Heart left ventricle (tissue), 16 donors: ENCODE data around the gene RHOT1. TPM values are rescaled to one million over a fixed set of nuclear protein-coding genes. Genes with fewer than 3 reads are reported as not detected.
"Not testable (repeated sequence)": the region's sequence is repeated elsewhere in the genome, so short reads cannot be mapped to it uniquely, and the experiment has no call there.

ENCODE experiments used
- ATAC-seq, 4 donors: fragments of 200-7000 bp; cut with Tn5 transposase; one replicate each; pipeline ENCODE4 v1.9.1; 2020 to 2022; ENCODE audit warnings: moderate library complexity in 4 of 4, mild to moderate bottlenecking in 3 of 4, moderate number of reproducible peaks in 1 of 4
- DNase-seq, 5 donors: peaks; one replicate each; pipeline ENCODE4 v3.0.0-alpha.2; 2020
- H3K27ac ChIP-seq, 12 donors: fragments of 200-600 bp; sonication (generic) in 4 of 12; one replicate each; pipeline versions ENCODE4 v1.5.0 to v1.8.0; 2016 to 2022; ENCODE audit warnings: mild to moderate bottlenecking in 2 of 12
- H3K27me3 ChIP-seq, 9 donors: fragments of 200-600 bp; sonication (generic) in 2 of 9; one replicate each; pipeline versions ENCODE4 v1.5.1 to v1.8.0; 2016 to 2022; ENCODE audit warnings: mild to moderate bottlenecking in 3 of 9
- H3K36me3 ChIP-seq, 9 donors: fragments of 200-600 bp; sonication (generic) in 2 of 9; one replicate each; pipeline versions ENCODE4 v1.5.0 to v1.8.0; 2018 to 2022; ENCODE audit warnings: mild to moderate bottlenecking in 2 of 9
- H3K4me1 ChIP-seq, 12 donors: fragments of 200-600 bp; sonication (generic) in 4 of 12; one replicate each; pipeline versions ENCODE4 v1.5.0 to v1.8.0; 2016 to 2022; ENCODE audit warnings: mild to moderate bottlenecking in 3 of 12
- H3K4me3 ChIP-seq, 12 donors: fragments of 200-600 bp; sonication (generic) in 4 of 12; one replicate each; pipeline versions ENCODE4 v1.5.0 to v1.8.0; 2017 to 2022; ENCODE audit warnings: mild to moderate bottlenecking in 9 of 12, moderate library complexity in 4 of 12
- H3K9me3 ChIP-seq, 12 donors: fragments of 200-600 bp; sonication (generic) in 4 of 12; one replicate each; pipeline versions ENCODE4 v1.5.0 to v1.8.0; 2016 to 2022; ENCODE audit warnings: mild to moderate bottlenecking in 1 of 12
- CTCF ChIP-seq, 12 donors: fragments of 200-600 bp; sonication (generic) in 4 of 12; IDR thresholded peaks; one replicate each; pipeline versions ENCODE4 v1.5.0 to v1.8.0; 2018 to 2022; ENCODE audit warnings: antibody characterized with exemption in 12 of 12, mild to moderate bottlenecking in 5 of 12
- POLR2A ChIP-seq, 2 donors: fragments of 450-650 bp; IDR thresholded peaks; one replicate each; pipeline ENCODE4 v1.6.1; 2017; ENCODE audit warnings: antibody characterized with exemption in 2 of 2, mild to moderate bottlenecking in 2 of 2, moderate library complexity in 2 of 2
- WGBS, 4 donors: extraction: QIAGEN DNeasy Blood & Tissue Kit in 2 of 4; methylation state at CpG; one replicate each; pipeline versions ENCODE4 v1.1.5 to v1.1.7; 2013 to 2018; 5-methylcytosine and 5-hydroxymethylcytosine counted together
- intact Hi-C, 10 donors: fragments of 100-400 bp; cut with DNase I; formaldehyde crosslinking; loops; one replicate each; pipeline versions ENCODE4 v1.11.1 to v1.14.2; 2022
- long read RNA-seq, 3 donors: library from polyadenylated mRNA; unstranded; transcript quantifications; one replicate each; pipeline ENCODE4 v2.0.0, GENCODE V29; 2020 to 2021
- polyA plus RNA-seq, 2 donors: library from polyadenylated mRNA; stranded (reverse); fragments of 200-250 nt; gene quantifications; one replicate each; pipeline ENCODE4 v1.2.3, GENCODE V29; 2013
- total RNA-seq, 9 donors: library from RNA; depleted of rRNA in 2 of 9; stranded (reverse); fragments of >200 nt in 2 of 9; fragmentation: NEBNext Ultra II Directional in 3 of 9; extraction: Animal tissue kit (Norgen Biotek cat#: 25700) in 3 of 9; gene quantifications; one replicate each; pipeline versions ENCODE4 v1.1.0 to v1.2.4, GENCODE V29; 2016 to 2023
- donor health status: ischemic (EF 13 %, LVEDD 7.1; RV severe dilation, severe dysfunction).
- donor health status: healthy with polysubstance abuse.
- donor health status: DM: no; HTN: yes; CAD: no.
- donor health status: DM: no; HTN: no; CAD: no.
- donor health status: ischemic (EF 25% LVEDD 6.9; RV normal size, moderate dysfunction).
- donor health status: ischemic (EF 25% LVEDD 5.7; RV mildly dilated, moderate dysfunction).
- donor health status: healthy.
- donor health status: DM: yes; HTN: yes; CAD: no.
- donor health status: ischemic (EF 35%, LVEDD 5.7; RV mildly dilated, moderate dysfunction).
- donor health status: nonischemic (EF 11% LVEDD 7.7; RV severe dilation, severe dysfunction).
- donor health status: DM: yes; HTN: yes; CAD: no.
- donor health status: PGD.
- donor health status: ischemic (EF 29% LVEDD 5.4; RV normal size, mild dysfunction).
- donor health status: nonischemic (EF 23%, LVEDD 6.1; RV moderate dilation, normal function).

Gene RHOT1
- 10 to 100 TPM; 41.5 to 76.8 (median 54.4) TPM for total RNA-seq
- 10 to 100 TPM; 43.5 to 53.5 TPM for polyA plus RNA-seq
- long read RNA-seq, donor 1, transcript RHOT1-201 (19 exons, 3,133 nt), result major isoform, 6 of 50 reads
- long read RNA-seq, donor 1, transcript RHOT1-205 (20 exons, 2,516 nt), result major isoform, 6 of 50 reads
- long read RNA-seq, donor 1, partial matches to known transcripts, result 24 of 50 reads
- long read RNA-seq, donor 1, other reads (novel, unspliced or antisense), result 13 of 50 reads
- long read RNA-seq, donor 2, transcript RHOT1-205 (20 exons, 2,516 nt), result major isoform, 23 of 118 reads
- long read RNA-seq, donor 2, transcript RHOT1-201 (19 exons, 3,133 nt), result minor isoform, 17 of 118 reads
- long read RNA-seq, donor 2, partial matches to known transcripts, result 59 of 118 reads
- long read RNA-seq, donor 2, other reads (novel, unspliced or antisense), result 15 of 118 reads
- long read RNA-seq, donor 3, transcript RHOT1-201 (19 exons, 3,133 nt), result minor isoform, 9 of 47 reads
- long read RNA-seq, donor 3, transcript RHOT1-205 (20 exons, 2,516 nt), result major isoform, 10 of 47 reads
- long read RNA-seq, donor 3, partial matches to known transcripts, result 18 of 47 reads
- long read RNA-seq, donor 3, other reads (novel, unspliced or antisense), result 7 of 47 reads

DNA sequence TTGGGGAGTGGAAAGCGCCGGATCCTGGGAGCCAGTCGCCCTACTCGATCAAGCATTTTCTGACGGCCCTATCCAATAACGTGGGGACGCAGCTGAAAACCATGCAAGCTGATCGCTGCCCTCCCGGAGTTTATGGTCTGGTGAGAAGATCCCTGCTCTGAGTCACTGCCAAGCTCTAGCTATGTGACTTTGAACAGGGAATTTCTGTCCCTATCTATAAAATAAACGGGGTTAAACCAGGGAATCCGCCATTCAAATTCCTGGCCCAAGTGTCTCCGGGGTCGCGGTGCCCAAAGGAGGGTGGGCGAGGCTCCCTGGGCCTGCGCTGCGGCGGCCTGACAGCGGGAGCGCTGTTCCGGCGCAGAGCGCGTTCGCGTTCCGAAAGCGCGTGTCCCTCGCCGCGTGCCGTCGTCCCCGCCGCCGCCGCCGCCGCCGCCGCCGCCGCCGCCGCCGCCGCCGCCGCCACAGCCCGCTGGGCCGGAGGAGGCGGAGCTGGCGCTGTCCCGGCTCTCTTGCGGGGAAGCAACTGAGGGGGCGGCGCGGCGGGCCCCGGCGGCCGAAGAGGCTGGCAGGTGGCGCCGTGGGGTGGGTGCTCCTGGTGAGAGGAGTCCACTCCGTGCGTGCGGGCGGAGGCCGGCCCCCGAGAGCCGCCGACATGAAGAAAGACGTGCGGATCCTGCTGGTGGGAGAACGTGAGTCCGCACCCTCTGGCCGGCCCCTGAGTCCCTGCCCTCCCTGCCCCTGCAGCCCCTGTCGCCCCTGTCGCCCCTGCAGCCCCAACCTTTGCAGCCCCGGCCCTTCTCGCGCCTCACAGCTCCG, at the start of gene RHOT1:
Gene RHOT1 (plus strand): TSS at position 465 of the 819 bp plus-strand sequence. CDS start 191 bp downstream, at position 656.
- peak within 1 kb of the TSS; percentile 67 to 97 (median 85) for H3K4me3 ChIP-seq
- peaks cover 0 to 61% (median 17%) of the 10 kb centered on the region in 12 donors for H3K4me1 ChIP-seq
- WGBS, 4 donors, result 0 to 1% (median 0%) methylated on average over 20 to 84 of the region's 84 CpGs
- intact Hi-C loops, result loop anchor here in 2 of 10 donors (2.0 to 5.0 kb wide), 2 partner anchors 135 kb away; partner anchors contain the start of gene LRRC37B (in 2 of the 2)
- peak in 1 of 2 donors; percentile 29 for TF ChIP-seq POLR2A (IDR thresholded peaks at IDR 0.05)
- TF ChIP-seq CTCF (IDR thresholded peaks at IDR 0.05), result peak; percentile 26 to 81 (median 64)
- H3K27me3 ChIP-seq, result no peaks in the 10 kb centered on the region
- H3K9me3 ChIP-seq, result no peaks in the 10 kb centered on the region
- H3K27ac ChIP-seq, result peak within 1 kb of the TSS; percentile 85 to 99 (median 94)
- H3K36me3 ChIP-seq, result peaks cover 0 to 4% (median 0%) of the 10 kb centered on the region in 9 donors
- ATAC-seq (peak; percentile 67 to 77 (median 72)), DNase-seq (peak; percentile 77 to 87 (median 81))

DNA sequence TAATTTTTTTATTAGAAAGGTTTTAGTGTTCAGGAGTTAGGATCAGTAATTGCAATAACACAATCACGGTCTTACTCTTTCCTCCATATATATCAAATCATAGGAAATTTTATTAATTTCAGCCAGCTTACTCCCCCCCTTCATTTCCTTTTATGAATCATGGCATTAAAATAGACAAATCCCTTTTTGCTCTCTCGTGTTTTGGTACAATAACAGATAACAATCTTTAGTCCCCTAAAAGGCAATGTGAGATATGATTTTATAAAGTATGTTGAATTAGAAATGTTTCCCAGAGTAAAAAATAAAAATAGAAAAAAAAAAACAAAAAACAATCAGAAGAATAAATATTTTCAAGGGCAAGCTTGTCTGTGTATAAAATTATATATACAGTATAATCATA, 42.6 kb upstream of the RHOT1 start:
- intact Hi-C loops, result loop anchor here in 1 of 10 donors (2.0 kb wide), 1 partner anchor 35 kb away; no protein-coding TSS in a partner anchor
- DNase-seq (no peak), ATAC-seq (no peak)
- H3K36me3 ChIP-seq, result no peaks in the 10 kb centered on the region
- no peak overlapping the region for H3K4me3 ChIP-seq
- H3K27ac ChIP-seq, result no peak overlapping the region
- TF ChIP-seq CTCF (IDR thresholded peaks at IDR 0.05) (no peak), POLR2A (IDR thresholded peaks at IDR 0.05) (no peak)
- no peaks in the 10 kb centered on the region for H3K9me3 ChIP-seq
- peaks cover 0 to 16% (median 5%) of the 10 kb centered on the region in 12 donors for H3K4me1 ChIP-seq
- 56 to 65% (median 64%) methylated on average over 2 of the region's 2 CpGs for WGBS, 4 donors
- H3K27me3 ChIP-seq, result peaks cover 0 to 5% (median 0%) of the 10 kb centered on the region in 9 donors

- not testable (repeated sequence) for ATAC-seq, H3K36me3 ChIP-seq
- 89 to 96% (median 94%) methylated on average over 8 of the region's 8 CpGs for WGBS, 4 donors
Observed at GRCh38 chr17:32100323-32100722, 42.0 kb upstream of the RHOT1 start.

DNA sequence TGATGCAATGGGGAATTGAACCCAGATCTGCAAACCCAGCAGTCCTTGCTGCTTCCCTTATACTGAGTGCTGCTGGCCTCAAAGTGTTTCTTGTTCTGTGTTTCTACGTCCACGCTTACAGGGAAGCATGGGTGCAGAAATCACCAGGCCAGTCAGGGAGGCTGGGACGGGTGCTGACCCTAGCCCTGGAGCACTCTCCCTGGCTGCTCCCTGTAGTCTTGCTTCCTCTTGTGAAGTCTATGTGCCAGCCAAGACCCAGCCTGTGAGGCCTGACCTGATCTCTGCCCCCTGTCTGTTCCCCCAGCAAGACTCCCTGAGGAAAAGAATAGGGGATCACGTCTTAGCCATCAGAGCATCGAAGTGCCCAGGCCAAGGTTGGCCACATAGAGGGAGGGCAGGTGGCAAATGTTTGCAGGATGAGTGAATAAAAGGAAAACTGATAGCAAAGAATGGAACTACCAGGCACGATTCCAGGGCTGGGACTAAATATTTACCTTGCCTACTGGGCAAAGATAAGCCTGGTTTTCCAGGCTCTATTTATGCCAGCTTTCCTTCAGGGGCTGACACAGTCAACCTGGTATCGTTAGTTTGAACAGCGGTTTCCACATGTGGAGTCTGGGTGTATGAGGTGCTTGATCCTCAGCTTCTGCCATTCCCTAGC, 41.2 kb upstream of the RHOT1 start:
- Histone ChIP-seq H3K27me3 (peaks cover 0 to 5% (median 0%) of the 10 kb centered on the region in 9 donors), H3K36me3 (no peaks in the 10 kb centered on the region), H3K4me1 (peaks cover 0 to 16% (median 5%) of the 10 kb centered on the region in 12 donors), H3K9me3 (no peaks in the 10 kb centered on the region), H3K4me3 (no peak overlapping the region), H3K27ac (no peak overlapping the region)
- WGBS, 4 donors, result 60 to 68% (median 67%) methylated on average over 8 of the region's 8 CpGs
- intact Hi-C loops, result loop anchor here in 1 of 10 donors (2.0 kb wide), 1 partner anchor 34 kb away; no protein-coding TSS in a partner anchor
- TF ChIP-seq POLR2A (IDR thresholded peaks at IDR 0.05), result no peak
- no peak for TF ChIP-seq CTCF (IDR thresholded peaks at IDR 0.05)
- peak in 3 of 4 donors; percentile 20 to 76 (median 39) for ATAC-seq
- no peak for DNase-seq

More at GRCh38 chr17:32100323-32100722, 42.0 kb upstream of the RHOT1 start:
- not testable (repeated sequence) for H3K27ac ChIP-seq, H3K27me3 ChIP-seq, H3K4me3 ChIP-seq, DNase-seq, H3K9me3 ChIP-seq
- H3K4me1 ChIP-seq, result peaks cover 0 to 16% (median 5%) of the 10 kb centered on the region in 12 donors
- intact Hi-C loops, result loop anchor here in 1 of 10 donors (2.0 kb wide), 1 partner anchor 34 kb away; no protein-coding TSS in a partner anchor
